Measurements from ENCODE around the gene HK2. TPM values are rescaled to one million over a fixed set of nuclear protein-coding genes. Genes with fewer than 3 reads are reported as not detected.

The HK2 gene
- total and polyA plus RNA-seq, 2 experiments from 2014 or later, result 24.2 to 25.3 TPM

DNA sequence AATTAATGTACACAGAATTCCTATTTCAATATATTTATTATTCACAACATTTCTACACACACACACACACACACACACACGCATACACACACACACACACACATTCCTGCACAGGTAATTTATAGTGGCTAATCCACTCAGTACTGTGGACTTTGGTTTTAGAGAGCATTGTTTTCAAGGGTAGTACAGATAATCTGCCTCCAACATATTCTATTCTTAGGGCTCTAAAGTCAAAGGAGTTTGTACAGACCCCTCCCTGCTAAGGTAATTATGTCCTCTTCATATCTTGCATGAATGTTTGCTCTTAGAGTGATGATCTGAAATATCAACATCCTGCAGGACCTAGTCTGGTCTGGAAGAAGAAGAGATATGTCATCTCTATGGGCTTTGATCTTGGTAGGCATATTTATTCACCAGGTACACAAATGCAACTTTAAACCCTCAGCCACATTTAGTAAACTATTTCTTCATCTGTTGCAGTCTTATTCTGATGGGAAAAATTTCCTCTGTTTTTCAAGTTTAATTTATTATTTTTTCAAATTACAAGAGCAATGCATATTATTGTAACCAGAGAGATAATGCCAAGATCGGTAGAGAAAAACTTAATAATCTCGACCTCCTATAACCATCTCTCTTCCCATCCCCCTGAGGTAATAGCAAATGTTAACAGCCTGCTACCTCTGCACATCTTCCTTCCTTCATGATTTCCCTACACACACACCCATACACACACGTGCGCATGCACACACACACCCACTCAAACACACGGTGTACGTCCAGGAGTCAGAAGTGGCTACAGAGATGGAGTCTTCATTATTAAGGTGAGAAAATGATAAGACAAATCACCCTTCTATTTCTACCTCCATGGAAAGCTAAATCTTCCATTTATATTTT is 106.2 kb downstream of the HK2 start:
- H3F3A ChIP-seq (ENCODE audit: insufficient read depth), result peaks cover 5% of the 10 kb centered on the region; the same call in 1 of the 2 replicates
- H3K36me3 ChIP-seq (ENCODE audit: low read depth), result no peaks in the 10 kb centered on the region
- H3K4me3 ChIP-seq, result no peak overlapping the region
- no peaks in the 10 kb centered on the region for H3K79me2 ChIP-seq (ENCODE audit: insufficient read depth)
- H3K4me2 ChIP-seq (ENCODE audit: unreplicated experiment), result no peak overlapping the region
- H3K9me3 ChIP-seq (ENCODE audit: low read depth), result no peaks in the 10 kb centered on the region
- H3K4me1 ChIP-seq (ENCODE audit: insufficient read depth), result peaks cover 5% of the 10 kb centered on the region
- DNase-seq, result no peak
- whole genome bisulfite sequencing, 2 experiments (ENCODE audit: low coverage in 1 of 2, low lambda C conversion rate in 2 of 2, missing lambda C conversion rate in 2 of 2), result 94 to 95% methylated on average over 7 of the region's 7 CpGs
- no peak overlapping the region for H3K9ac ChIP-seq
- in situ Hi-C loops (cut with MboI), result no loop called here
- no peak overlapping the region for H3K27ac ChIP-seq
- no peak overlapping the region for H2AFZ ChIP-seq
- H3K27me3 ChIP-seq (replicated peaks; ENCODE audit: insufficient read depth), result no peaks in the 10 kb centered on the region
- no peak for TF ChIP-seq EZH2phosphoT487 (IDR thresholded peaks at IDR 0.05; ENCODE audit: insufficient read depth, low read depth)
- no peak for TF ChIP-seq EZH2 (IDR thresholded peaks at IDR 0.05; ENCODE audit: insufficient read depth, poor library complexity, severe bottlenecking)
- H4K20me1 ChIP-seq (ENCODE audit: insufficient read depth), result no peaks in the 10 kb centered on the region
- no peaks in the 10 kb centered on the region for H3K9me2 ChIP-seq (ENCODE audit: insufficient read depth)

GRCh38 chr2:74941284-74941683 is 107.4 kb downstream of the HK2 start:
- Histone ChIP-seq H3K9me2 (ENCODE audit: insufficient read depth) (no peaks in the 10 kb centered on the region), H4K20me1 (ENCODE audit: insufficient read depth) (no peaks in the 10 kb centered on the region), H3K27ac (no peak overlapping the region), H3K4me1 (ENCODE audit: insufficient read depth) (peaks cover 13% of the 10 kb centered on the region), H3K27me3 (replicated peaks; ENCODE audit: insufficient read depth) (no peaks in the 10 kb centered on the region), H2AFZ (no peak overlapping the region), H3K4me2 (ENCODE audit: unreplicated experiment) (no peak overlapping the region), H3K36me3 (ENCODE audit: low read depth) (no peaks in the 10 kb centered on the region), H3F3A (ENCODE audit: insufficient read depth) (peaks cover 12% of the 10 kb centered on the region; the same call in 1 of the 2 replicates), H3K9ac (no peak overlapping the region), H3K79me2 (ENCODE audit: insufficient read depth) (no peaks in the 10 kb centered on the region), H3K9me3 (ENCODE audit: low read depth) (no peaks in the 10 kb centered on the region), H3K4me3 (no peak overlapping the region)
- 86 to 93% methylated on average over 3 of the region's 3 CpGs for WGBS, 2 experiments (ENCODE audit: low coverage in 1 of 2, low lambda C conversion rate in 2 of 2, missing lambda C conversion rate in 2 of 2)
- DNase-seq, result no peak
- in situ Hi-C loops (cut with MboI), result no loop called here
- TF ChIP-seq EZH2phosphoT487 (IDR thresholded peaks at IDR 0.05; ENCODE audit: insufficient read depth, low read depth), result no peak
- TF ChIP-seq EZH2 (IDR thresholded peaks at IDR 0.05; ENCODE audit: insufficient read depth, poor library complexity, severe bottlenecking), result no peak

DNA sequence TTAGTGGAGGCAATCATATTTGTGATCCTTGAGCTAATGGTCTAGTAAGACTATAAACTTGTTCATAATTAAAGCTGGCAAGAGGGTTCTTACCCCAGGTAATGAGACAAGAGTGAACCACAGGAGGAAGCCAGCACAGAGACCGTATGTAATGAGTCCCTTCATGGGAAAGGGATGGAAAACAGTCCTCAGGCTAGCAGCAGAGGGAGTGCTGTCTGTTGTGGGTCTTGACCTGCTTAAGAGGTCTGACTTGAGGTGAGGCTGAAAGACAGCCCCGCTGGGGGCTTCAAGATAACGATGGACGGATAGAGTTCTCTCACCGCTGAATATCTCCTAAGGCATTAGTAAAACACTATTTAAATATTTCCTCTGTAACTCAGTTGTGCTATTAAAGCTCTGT is 108.3 kb downstream of the HK2 start:
- no peak overlapping the region for H3K9ac ChIP-seq
- no peaks in the 10 kb centered on the region for H3K9me2 ChIP-seq (ENCODE audit: insufficient read depth)
- peaks cover 13% of the 10 kb centered on the region for H3K4me1 ChIP-seq (ENCODE audit: insufficient read depth)
- no peak overlapping the region for H3K4me3 ChIP-seq
- H2AFZ ChIP-seq, result no peak overlapping the region
- no peaks in the 10 kb centered on the region for H3K36me3 ChIP-seq (ENCODE audit: low read depth)
- 87 to 89% methylated on average over 5 of the region's 5 CpGs for WGBS, 2 experiments (ENCODE audit: low coverage in 1 of 2, low lambda C conversion rate in 2 of 2, missing lambda C conversion rate in 2 of 2)
- in situ Hi-C loops (cut with MboI), result no loop called here
- no peaks in the 10 kb centered on the region; the same call in 1 of the 2 replicates for H3K79me2 ChIP-seq (ENCODE audit: insufficient read depth)
- H3F3A ChIP-seq (ENCODE audit: insufficient read depth), result peaks cover 10% of the 10 kb centered on the region; the same call in 1 of the 2 replicates
- no peaks in the 10 kb centered on the region for H3K27me3 ChIP-seq (replicated peaks; ENCODE audit: insufficient read depth)
- no peak for TF ChIP-seq EZH2phosphoT487 (IDR thresholded peaks at IDR 0.05; ENCODE audit: insufficient read depth, low read depth)
- DNase-seq, result no peak
- H3K4me2 ChIP-seq (ENCODE audit: unreplicated experiment), result no peak overlapping the region
- no peaks in the 10 kb centered on the region for H3K9me3 ChIP-seq (ENCODE audit: low read depth)
- H4K20me1 ChIP-seq (ENCODE audit: insufficient read depth), result no peaks in the 10 kb centered on the region
- H3K27ac ChIP-seq, result no peak overlapping the region

Other genes with a start within 250 kb of the HK2 start
- gene M1AP, start 185.8 kb upstream of the HK2 start, total RNA-seq (2014; rRNA removed; shearing (Covaris generic)), result 0.25 and 1.5 TPM in 2 replicates
- 0.13 and 0.18 TPM in 2 replicates for gene M1AP, start 185.8 kb upstream of the HK2 start, polyA plus RNA-seq (2016; fragmentation: Nextera tagmentation; extraction: Ambion mirVana)
- 4.2 and 15.6 TPM in 2 replicates for gene SEMA4F, start 179.9 kb upstream of the HK2 start, total RNA-seq (2014; rRNA removed; shearing (Covaris generic))
- gene SEMA4F, start 179.9 kb upstream of the HK2 start, polyA plus RNA-seq (2016; fragmentation: Nextera tagmentation; extraction: Ambion mirVana), result 5.6 and 5.9 TPM in 2 replicates
- gene POLE4, start 124.5 kb downstream of the HK2 start, total RNA-seq (2014; rRNA removed; shearing (Covaris generic)), result 16.3 and 20.6 TPM in 2 replicates
- 134 and 145 TPM in 2 replicates for gene POLE4, start 124.5 kb downstream of the HK2 start, polyA plus RNA-seq (2016; fragmentation: Nextera tagmentation; extraction: Ambion mirVana)

All from GM23248 (cell line).